ENCODE results near the gene ERBB4.

The ERBB4 gene

GRCh38 chr2:212089873-212090272 is 448.7 kb downstream of the ERBB4 start:
- Histone ChIP-seq H3K9ac (ENCODE audit: low read length) (no peak overlapping the region), H3K27ac (ENCODE audit: low read length) (no peak overlapping the region), H3K9me3 (ENCODE audit: control insufficient read depth, low read depth, low read length) (no peaks in the 10 kb centered on the region), H3K4me3 (ENCODE audit: low read length) (no peak overlapping the region), H3K4me1 (ENCODE audit: control insufficient read depth, low read depth, low read length) (no peaks in the 10 kb centered on the region), H3K36me3 (ENCODE audit: control insufficient read depth, low read depth, low read length) (no peaks in the 10 kb centered on the region), H3K27me3 (ENCODE audit: control insufficient read depth, insufficient read depth, low read length) (no peaks in the 10 kb centered on the region)

- no peak overlapping the region for H3K9ac ChIP-seq (ENCODE audit: low read length)
- no peaks in the 10 kb centered on the region for H3K36me3 ChIP-seq (ENCODE audit: control insufficient read depth, low read depth, low read length)
- H3K4me1 ChIP-seq (ENCODE audit: control insufficient read depth, low read depth, low read length), result no peaks in the 10 kb centered on the region
- H3K27ac ChIP-seq (ENCODE audit: low read length), result no peak overlapping the region
- no peaks in the 10 kb centered on the region for H3K9me3 ChIP-seq (ENCODE audit: control insufficient read depth, low read depth, low read length)
- H3K4me3 ChIP-seq (ENCODE audit: low read length), result no peak overlapping the region
- H3K27me3 ChIP-seq (ENCODE audit: control insufficient read depth, insufficient read depth, low read length), result no peaks in the 10 kb centered on the region
Measured at GRCh38 chr2:212088353-212088752, 450.2 kb downstream of the ERBB4 start.

GRCh38 chr2:212083492-212083891 is 455.1 kb downstream of the ERBB4 start:
- no peak overlapping the region for H3K4me3 ChIP-seq (ENCODE audit: low read length)
- no peak overlapping the region for H3K9ac ChIP-seq (ENCODE audit: low read length)
- no peak overlapping the region for H3K27ac ChIP-seq (ENCODE audit: low read length)
- H3K27me3 ChIP-seq (ENCODE audit: control insufficient read depth, insufficient read depth, low read length), result no peaks in the 10 kb centered on the region
- no peaks in the 10 kb centered on the region for H3K4me1 ChIP-seq (ENCODE audit: control insufficient read depth, low read depth, low read length)
- H3K9me3 ChIP-seq (ENCODE audit: control insufficient read depth, low read depth, low read length), result no peaks in the 10 kb centered on the region
- no peaks in the 10 kb centered on the region for H3K36me3 ChIP-seq (ENCODE audit: control insufficient read depth, low read depth, low read length)

- no peak overlapping the region for H3K9ac ChIP-seq (ENCODE audit: low read length)
- H3K36me3 ChIP-seq (ENCODE audit: control insufficient read depth, low read depth, low read length), result no peaks in the 10 kb centered on the region
- H3K27me3 ChIP-seq (ENCODE audit: control insufficient read depth, insufficient read depth, low read length), result no peaks in the 10 kb centered on the region
- H3K27ac ChIP-seq (ENCODE audit: low read length), result no peak overlapping the region
- H3K9me3 ChIP-seq (ENCODE audit: control insufficient read depth, low read depth, low read length), result no peaks in the 10 kb centered on the region
- no peaks in the 10 kb centered on the region for H3K4me1 ChIP-seq (ENCODE audit: control insufficient read depth, low read depth, low read length)
- H3K4me3 ChIP-seq (ENCODE audit: low read length), result no peak overlapping the region
Measured at GRCh38 chr2:212078103-212078502, 460.5 kb downstream of the ERBB4 start.

GRCh38 chr2:212076456-212076855 is 462.1 kb downstream of the ERBB4 start:
- no peaks in the 10 kb centered on the region for H3K9me3 ChIP-seq (ENCODE audit: control insufficient read depth, low read depth, low read length)
- H3K4me3 ChIP-seq (ENCODE audit: low read length), result no peak overlapping the region
- H3K4me1 ChIP-seq (ENCODE audit: control insufficient read depth, low read depth, low read length), result no peaks in the 10 kb centered on the region

GRCh38 chr2:212073360-212073759 is 465.2 kb downstream of the ERBB4 start:
- no peaks in the 10 kb centered on the region for H3K27me3 ChIP-seq (ENCODE audit: control insufficient read depth, insufficient read depth, low read length)
- no peaks in the 10 kb centered on the region for H3K4me1 ChIP-seq (ENCODE audit: control insufficient read depth, low read depth, low read length)
- H3K4me3 ChIP-seq (ENCODE audit: low read length), result no peak overlapping the region
- H3K27ac ChIP-seq (ENCODE audit: low read length), result no peak overlapping the region
- no peaks in the 10 kb centered on the region for H3K36me3 ChIP-seq (ENCODE audit: control insufficient read depth, low read depth, low read length)
- no peak overlapping the region for H3K9ac ChIP-seq (ENCODE audit: low read length)
- no peaks in the 10 kb centered on the region for H3K9me3 ChIP-seq (ENCODE audit: control insufficient read depth, low read depth, low read length)

More at GRCh38 chr2:212076456-212076855, 462.1 kb downstream of the ERBB4 start:
- Histone ChIP-seq H3K27ac (ENCODE audit: low read length) (no peak overlapping the region), H3K36me3 (ENCODE audit: control insufficient read depth, low read depth, low read length) (no peaks in the 10 kb centered on the region), H3K27me3 (ENCODE audit: control insufficient read depth, insufficient read depth, low read length) (no peaks in the 10 kb centered on the region), H3K9ac (ENCODE audit: low read length) (no peak overlapping the region)

- H3K9me3 ChIP-seq (ENCODE audit: control insufficient read depth, low read depth, low read length), result no peaks in the 10 kb centered on the region
- H3K4me1 ChIP-seq (ENCODE audit: control insufficient read depth, low read depth, low read length), result no peaks in the 10 kb centered on the region
- no peak overlapping the region for H3K27ac ChIP-seq (ENCODE audit: low read length)
- no peaks in the 10 kb centered on the region for H3K27me3 ChIP-seq (ENCODE audit: control insufficient read depth, insufficient read depth, low read length)
- H3K9ac ChIP-seq (ENCODE audit: low read length), result no peak overlapping the region
- no peaks in the 10 kb centered on the region for H3K36me3 ChIP-seq (ENCODE audit: control insufficient read depth, low read depth, low read length)
- no peak overlapping the region for H3K4me3 ChIP-seq (ENCODE audit: low read length)
Measured at GRCh38 chr2:212066546-212066945, 472.1 kb downstream of the ERBB4 start.

- H3K9ac ChIP-seq (ENCODE audit: low read length), result no peak overlapping the region
- no peak overlapping the region for H3K4me3 ChIP-seq (ENCODE audit: low read length)
- no peaks in the 10 kb centered on the region for H3K36me3 ChIP-seq (ENCODE audit: control insufficient read depth, low read depth, low read length)
- no peaks in the 10 kb centered on the region for H3K27me3 ChIP-seq (ENCODE audit: control insufficient read depth, insufficient read depth, low read length)
- H3K27ac ChIP-seq (ENCODE audit: low read length), result no peak overlapping the region
- H3K4me1 ChIP-seq (ENCODE audit: control insufficient read depth, low read depth, low read length), result no peaks in the 10 kb centered on the region
- H3K9me3 ChIP-seq (ENCODE audit: control insufficient read depth, low read depth, low read length), result no peaks in the 10 kb centered on the region
Measured at GRCh38 chr2:212064318-212064717, 474.3 kb downstream of the ERBB4 start.

GRCh38 chr2:212052412-212053159 is 486.0 kb downstream of the ERBB4 start:
- Histone ChIP-seq H3K9ac (ENCODE audit: low read length) (no peak overlapping the region), H3K4me1 (ENCODE audit: control insufficient read depth, low read depth, low read length) (no peaks in the 10 kb centered on the region), H3K36me3 (ENCODE audit: control insufficient read depth, low read depth, low read length) (no peaks in the 10 kb centered on the region), H3K27ac (ENCODE audit: low read length) (no peak overlapping the region), H3K4me3 (ENCODE audit: low read length) (no peak overlapping the region), H3K27me3 (ENCODE audit: control insufficient read depth, insufficient read depth, low read length) (no peaks in the 10 kb centered on the region), H3K9me3 (ENCODE audit: control insufficient read depth, low read depth, low read length) (peaks cover 5% of the 10 kb centered on the region)

GRCh38 chr2:212050871-212051270 is 487.7 kb downstream of the ERBB4 start:
- Histone ChIP-seq H3K4me3 (ENCODE audit: low read length) (no peak overlapping the region), H3K9ac (ENCODE audit: low read length) (no peak overlapping the region), H3K27me3 (ENCODE audit: control insufficient read depth, insufficient read depth, low read length) (no peaks in the 10 kb centered on the region), H3K4me1 (ENCODE audit: control insufficient read depth, low read depth, low read length) (no peaks in the 10 kb centered on the region), H3K27ac (ENCODE audit: low read length) (no peak overlapping the region), H3K36me3 (ENCODE audit: control insufficient read depth, low read depth, low read length) (no peaks in the 10 kb centered on the region), H3K9me3 (ENCODE audit: control insufficient read depth, low read depth, low read length) (peaks cover 5% of the 10 kb centered on the region)

GRCh38 chr2:212042562-212042961 is 496.0 kb downstream of the ERBB4 start:
- Histone ChIP-seq H3K27me3 (ENCODE audit: control insufficient read depth, insufficient read depth, low read length) (no peaks in the 10 kb centered on the region), H3K9me3 (ENCODE audit: control insufficient read depth, low read depth, low read length) (no peaks in the 10 kb centered on the region), H3K9ac (ENCODE audit: low read length) (no peak overlapping the region), H3K4me1 (ENCODE audit: control insufficient read depth, low read depth, low read length) (peaks cover 5% of the 10 kb centered on the region), H3K4me3 (ENCODE audit: low read length) (no peak overlapping the region), H3K36me3 (ENCODE audit: control insufficient read depth, low read depth, low read length) (no peaks in the 10 kb centered on the region), H3K27ac (ENCODE audit: low read length) (no peak overlapping the region)

GRCh38 chr2:212037062-212037461 is 501.5 kb downstream of the ERBB4 start:
- H3K4me3 ChIP-seq (ENCODE audit: low read length), result no peak overlapping the region
- no peaks in the 10 kb centered on the region for H3K36me3 ChIP-seq (ENCODE audit: control insufficient read depth, low read depth, low read length)
- H3K4me1 ChIP-seq (ENCODE audit: control insufficient read depth, low read depth, low read length), result peaks cover 5% of the 10 kb centered on the region
- H3K27ac ChIP-seq (ENCODE audit: low read length), result no peak overlapping the region
- no peak overlapping the region for H3K9ac ChIP-seq (ENCODE audit: low read length)
- H3K27me3 ChIP-seq (ENCODE audit: control insufficient read depth, insufficient read depth, low read length), result no peaks in the 10 kb centered on the region
- no peaks in the 10 kb centered on the region for H3K9me3 ChIP-seq (ENCODE audit: control insufficient read depth, low read depth, low read length)
